LNCAP (cell line): ENCODE measurements around the gene ARHGEF1.

Experiments used
- CTCF ChIP-seq: fragments of 450-650 bp; IDR thresholded peaks from 2 replicates; pipeline ENCODE4 v1.5.1; 2017; ENCODE audit warnings: mild to moderate bottlenecking

ARHGEF1 gene

GRCh38 chr19:41923045-41923788 lies 40.2 kb downstream of the ARHGEF1 start:
- no peak for TF ChIP-seq CTCF

- no peak for TF ChIP-seq CTCF
Observed at GRCh38 chr19:41924151-41925145, 41.5 kb downstream of the ARHGEF1 start.

- TF ChIP-seq CTCF: no peak
Observed at GRCh38 chr19:41925208-41926003, 42.4 kb downstream of the ARHGEF1 start.

GRCh38 chr19:41926028-41926762 lies 43.2 kb downstream of the ARHGEF1 start:
- TF ChIP-seq CTCF: no peak

- TF ChIP-seq CTCF: no peak
Observed at GRCh38 chr19:41926763-41927496, 43.9 kb downstream of the ARHGEF1 start.

- no peak for TF ChIP-seq CTCF
Observed at GRCh38 chr19:41927497-41928192, 44.7 kb downstream of the ARHGEF1 start.
